Left lung (tissue), 10 donors: ENCODE data around the gene SLAMF8. TPM values are rescaled to one million over a fixed set of nuclear protein-coding genes. Genes with fewer than 3 reads are reported as not detected.

Experiments
- ATAC-seq: fragments of 200-7000 bp; cut with Tn5 transposase; one replicate; pipeline ENCODE4 v1.9.1; 2020; ENCODE audit warnings: moderate library complexity
- DNase-seq, 4 donors: peaks; one replicate each; pipeline ENCODE4 v3.0.0-alpha.2; 2013 to 2020
- H3K27ac ChIP-seq, 2 donors: fragments of 200-600 bp; sonication (generic) in 1 of 2; one replicate each; pipeline versions ENCODE4 v1.5.0 to v1.8.0; 2020 to 2021
- H3K27me3 ChIP-seq, 2 donors: fragments of 200-600 bp; sonication (generic) in 1 of 2; one replicate each; pipeline versions ENCODE4 v1.5.0 to v1.8.0; 2020 to 2021
- H3K36me3 ChIP-seq, 2 donors: fragments of 200-600 bp; sonication (generic) in 1 of 2; one replicate each; pipeline versions ENCODE4 v1.5.0 to v1.8.0; 2020 to 2021
- H3K4me1 ChIP-seq, 2 donors: fragments of 200-600 bp; one replicate each; pipeline ENCODE4 v1.8.0; 2021
- H3K4me3 ChIP-seq, 2 donors: fragments of 200-600 bp; sonication (generic) in 1 of 2; one replicate each; pipeline versions ENCODE4 v1.5.0 to v1.8.0; 2020 to 2021; ENCODE audit warnings: mild to moderate bottlenecking in 1 of 2
- H3K9me3 ChIP-seq, 2 donors: fragments of 200-600 bp; sonication (generic) in 1 of 2; one replicate each; pipeline versions ENCODE4 v1.5.0 to v1.8.0; 2020 to 2021
- CTCF ChIP-seq, 2 donors: fragments of 200-600 bp; sonication (generic) in 1 of 2; IDR thresholded peaks; one replicate each; pipeline versions ENCODE4 v1.5.0 to v1.8.0; 2021; ENCODE audit warnings: antibody characterized with exemption in 2 of 2
- intact Hi-C, 2 donors: fragments of 100-400 bp; cut with DNase I; formaldehyde crosslinking; loops; one replicate each; pipeline versions ENCODE4 v1.11.2 to v1.14.2; 2022
- polyA plus RNA-seq, 6 donors: library from polyadenylated mRNA; unstranded; fragments of 120-200 nt; gene quantifications; one replicate each; pipeline ENCODE4 v1.2.1, GENCODE V29; 2013; ENCODE audit not compliant: insufficient read length in 6 of 6
- total RNA-seq, 2 donors: library from RNA; stranded (reverse); fragmentation: NEBNext Ultra II Directional; extraction: Animal tissue kit (Norgen Biotek cat#: 25700); gene quantifications; one replicate each; pipeline ENCODE4 v1.2.1, GENCODE V29; 2021
- donor health status: DM: no; HTN: yes; CAD: no.
- donor health status: DM: no; HTN: no; CAD: no.

Gene SLAMF8
- total and polyA plus RNA-seq, 8 donors, result 0.28 to 41.3 (median 0.84) TPM

GRCh38 chr1:159862557-159862956 lies 35.9 kb downstream of the SLAMF8 start, which contains the start of gene VSIG8:
TSS of gene VSIG8 (minus strand) at chr1:159862657. CDS start at chr1:159862521, 136 bp downstream.
- H3K4me3 ChIP-seq, result no peak within 1 kb of the TSS
- no peaks in the 10 kb centered on the region for H3K36me3 ChIP-seq
- H3K27me3 ChIP-seq, result no peaks in the 10 kb centered on the region
- TF ChIP-seq CTCF (IDR thresholded peaks at IDR 0.05), result no peak
- intact Hi-C loops, result no loop called here
- H3K4me1 ChIP-seq, result no peaks in the 10 kb centered on the region
- ATAC-seq (no peak), DNase-seq (no peak)
- H3K27ac ChIP-seq, result no peak within 1 kb of the TSS
- H3K9me3 ChIP-seq, result no peaks in the 10 kb centered on the region

- no peaks in the 10 kb centered on the region for H3K9me3 ChIP-seq
- H3K27ac ChIP-seq, result no peak overlapping the region
- ATAC-seq, result no peak
- H3K27me3 ChIP-seq, result no peaks in the 10 kb centered on the region
- H3K36me3 ChIP-seq, result no peaks in the 10 kb centered on the region
- no peak for TF ChIP-seq CTCF (IDR thresholded peaks at IDR 0.05)
- no peak overlapping the region for H3K4me3 ChIP-seq
- DNase-seq, result no peak
- intact Hi-C loops, result no loop called here
- no peaks in the 10 kb centered on the region for H3K4me1 ChIP-seq
These were observed 37.6 kb downstream of the SLAMF8 start for GRCh38 chr1:159864262-159864661.

GRCh38 chr1:159866066-159866465 lies 39.4 kb downstream of the SLAMF8 start:
- Histone ChIP-seq H3K27me3 (no peaks in the 10 kb centered on the region), H3K4me3 (no peak overlapping the region), H3K9me3 (no peaks in the 10 kb centered on the region), H3K36me3 (no peaks in the 10 kb centered on the region), H3K4me1 (no peaks in the 10 kb centered on the region), H3K27ac (no peak overlapping the region)
- intact Hi-C loops, result no loop called here
- no peak for TF ChIP-seq CTCF (IDR thresholded peaks at IDR 0.05)
- ATAC-seq, result no peak
- DNase-seq, result no peak

DNA sequence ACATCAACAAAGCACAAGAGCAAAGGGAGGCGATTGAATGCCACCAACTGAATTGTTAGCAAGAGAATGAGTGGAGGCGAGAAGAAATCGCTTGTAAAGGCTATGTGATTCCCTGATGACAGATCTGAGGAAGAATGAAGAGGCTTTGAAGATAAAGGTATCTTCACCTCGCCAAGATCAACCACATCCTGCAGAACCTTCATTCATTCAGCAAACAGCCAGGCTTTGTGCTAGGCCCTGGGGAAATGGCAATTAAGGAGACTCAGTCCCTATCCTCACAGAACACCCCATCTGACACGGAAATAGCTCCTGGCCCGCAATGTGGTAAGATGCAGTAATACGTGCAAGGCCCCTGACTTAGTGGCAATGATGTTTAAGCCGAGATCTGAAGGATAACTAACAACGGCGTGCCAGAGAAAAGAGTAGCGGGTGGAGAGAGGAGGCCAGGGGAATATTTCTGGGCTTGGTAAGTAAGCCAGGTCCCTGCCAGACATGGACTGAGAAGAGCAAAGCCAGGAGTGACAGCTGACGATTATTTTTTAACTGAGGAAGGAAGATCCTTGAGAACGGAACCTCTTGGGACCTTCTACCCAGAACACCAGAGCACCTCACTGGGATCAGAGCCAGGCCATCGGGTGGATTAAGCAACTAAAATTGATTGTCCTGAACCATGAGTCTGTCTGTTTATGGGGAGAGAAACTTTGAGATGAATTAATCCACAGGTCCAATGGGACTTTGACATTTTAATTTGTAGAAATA lies 40.4 kb downstream of the SLAMF8 start:
- no peak overlapping the region for H3K4me3 ChIP-seq
- TF ChIP-seq CTCF (IDR thresholded peaks at IDR 0.05), result no peak
- no peak for ATAC-seq
- H3K36me3 ChIP-seq, result no peaks in the 10 kb centered on the region
- H3K4me1 ChIP-seq, result no peaks in the 10 kb centered on the region
- no peaks in the 10 kb centered on the region for H3K27me3 ChIP-seq
- H3K27ac ChIP-seq, result peak overlapping the region in 1 of 2 donors; percentile 2
- H3K9me3 ChIP-seq, result no peaks in the 10 kb centered on the region
- DNase-seq, result no peak
- intact Hi-C loops, result no loop called here

DNA sequence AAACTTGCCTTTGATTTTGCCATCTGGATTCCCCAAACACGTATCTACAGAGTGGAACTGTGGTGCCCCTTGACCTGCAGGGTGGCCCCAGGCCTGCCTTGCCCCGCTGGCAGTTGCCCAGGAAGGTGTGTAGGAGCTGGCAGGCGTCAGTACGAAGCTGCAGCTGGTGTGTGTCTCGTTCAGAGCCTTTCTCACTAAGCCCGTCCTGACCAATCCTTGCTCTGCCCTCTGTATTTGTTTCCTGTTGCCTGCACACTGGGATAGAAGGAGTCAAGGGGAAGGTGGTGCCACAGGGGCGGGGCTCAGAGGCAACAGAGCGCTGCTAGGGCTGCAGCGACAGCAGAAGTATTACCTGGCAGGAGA lies 41.0 kb downstream of the SLAMF8 start:
- Histone ChIP-seq H3K36me3 (no peaks in the 10 kb centered on the region), H3K27ac (peak overlapping the region in 1 of 2 donors; percentile 2), H3K9me3 (no peaks in the 10 kb centered on the region), H3K4me1 (no peaks in the 10 kb centered on the region), H3K4me3 (no peak overlapping the region), H3K27me3 (no peaks in the 10 kb centered on the region)
- ATAC-seq, result peak; percentile 99
- peak in 2 of 4 donors; percentile 53 to 81 for DNase-seq
- intact Hi-C loops, result no loop called here
- TF ChIP-seq CTCF (IDR thresholded peaks at IDR 0.05), result no peak
